NCI-H82 (cell line): Measurements from ENCODE around the gene HAND1.
A peak's percentile ranks its signal among the peaks of the same experiment; 100 is the strongest.

Source experiments
- DNase-seq: peaks from one replicate; lab custom pipeline; 2025; lab: John Stamatoyannopoulos, UW

Gene HAND1

DNA sequence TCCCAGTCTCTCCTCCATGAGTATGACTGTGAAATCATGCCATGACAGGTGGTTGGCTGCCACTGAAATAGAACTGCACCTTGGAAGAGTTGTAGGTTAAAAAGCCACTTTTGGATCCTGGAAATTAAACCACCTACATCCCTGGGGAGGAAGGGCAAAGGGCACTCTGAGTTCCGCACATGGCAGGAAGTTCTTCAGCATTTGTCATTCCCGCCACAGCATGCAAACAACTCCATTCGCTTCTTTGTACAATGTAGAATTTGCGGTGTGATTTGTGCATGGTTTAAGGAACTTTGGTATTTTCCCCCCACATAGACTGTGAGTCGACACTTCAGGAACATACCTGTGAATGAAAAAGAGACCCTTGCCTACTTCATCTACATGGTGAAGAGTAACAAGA, 22.4 kb downstream of the HAND1 start:
- DNase-seq = no peak

GRCh38 chr5:154451957-154452356, 26.1 kb downstream of the HAND1 start:
- DNase-seq = no peak

GRCh38 chr5:154449786-154450185, 28.2 kb downstream of the HAND1 start:
- no peak for DNase-seq

DNA sequence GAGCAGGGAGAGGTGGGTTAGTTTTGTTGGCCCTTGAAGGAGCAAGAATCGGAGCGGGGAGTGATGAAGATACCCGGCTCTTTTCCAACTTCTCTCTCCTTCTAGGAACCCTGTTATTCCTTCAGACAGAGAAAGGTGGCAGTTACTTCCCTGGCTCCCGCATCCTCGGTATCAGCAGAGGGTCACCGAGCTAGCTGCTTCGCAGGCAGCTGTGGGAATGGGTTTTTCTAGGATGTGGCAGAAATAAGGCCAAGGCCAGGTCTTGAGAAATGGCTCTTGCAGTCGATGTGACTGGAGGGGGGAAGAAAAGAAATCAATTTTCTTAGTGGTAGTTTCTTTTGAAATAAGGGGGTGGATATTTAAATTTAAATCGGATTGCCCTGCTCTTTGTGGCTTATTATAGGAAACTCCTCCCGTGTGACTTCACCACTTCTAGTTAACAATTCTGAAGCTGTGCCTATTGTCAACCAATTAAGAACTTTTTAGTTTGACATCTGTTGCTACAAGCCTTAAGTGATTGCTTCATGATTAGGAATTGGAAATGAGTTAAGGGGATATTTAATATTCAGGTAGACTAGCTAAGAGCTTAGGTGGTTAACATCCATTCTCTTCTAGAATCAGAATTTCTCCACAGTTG, 30.8 kb downstream of the HAND1 start:
- DNase-seq = no peak

DNA sequence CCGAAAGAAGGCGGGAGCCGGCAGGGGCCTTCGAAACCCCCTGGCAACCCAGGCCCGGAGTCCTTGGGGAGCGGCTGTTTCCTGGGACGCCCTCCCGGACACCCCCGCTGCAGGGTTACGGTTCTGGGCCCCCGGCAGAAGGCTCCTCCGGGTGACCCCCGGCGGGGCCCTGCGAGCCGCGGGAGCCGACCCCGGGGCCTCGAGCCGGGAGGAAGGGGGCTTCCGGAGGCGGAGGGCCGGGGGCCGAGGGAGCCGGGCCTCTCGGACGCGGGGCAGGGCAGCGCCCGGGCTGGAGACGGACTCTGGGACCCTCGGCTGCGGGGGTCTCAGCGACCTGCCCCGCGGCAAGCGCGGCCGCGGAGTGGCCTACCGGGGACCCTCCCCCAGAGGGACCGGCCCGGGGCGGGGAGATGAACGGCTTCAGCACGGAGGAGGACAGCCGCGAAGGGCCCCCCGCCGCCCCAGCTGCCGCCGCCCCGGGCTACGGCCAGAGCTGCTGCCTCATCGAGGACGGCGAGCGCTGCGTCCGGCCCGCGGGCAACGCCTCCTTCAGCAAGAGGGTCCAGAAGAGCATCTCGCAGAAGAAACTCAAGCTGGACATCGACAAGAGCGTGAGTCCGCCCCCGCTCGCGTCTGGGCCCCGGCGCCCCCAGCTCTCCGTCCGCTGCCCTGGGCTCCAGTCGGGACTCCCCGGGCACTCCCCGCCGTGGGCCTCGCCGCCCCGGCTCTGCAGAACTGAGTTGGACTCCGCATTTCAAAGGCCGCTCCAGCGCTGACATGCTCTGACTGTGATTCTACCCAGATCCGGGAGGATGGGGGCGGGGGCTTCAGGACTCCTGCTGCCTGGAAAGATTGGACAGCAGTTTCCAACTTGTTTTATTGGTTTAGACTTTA, 31.6 kb downstream of the HAND1 start:
- peak; percentile 52 for DNase-seq

DNA sequence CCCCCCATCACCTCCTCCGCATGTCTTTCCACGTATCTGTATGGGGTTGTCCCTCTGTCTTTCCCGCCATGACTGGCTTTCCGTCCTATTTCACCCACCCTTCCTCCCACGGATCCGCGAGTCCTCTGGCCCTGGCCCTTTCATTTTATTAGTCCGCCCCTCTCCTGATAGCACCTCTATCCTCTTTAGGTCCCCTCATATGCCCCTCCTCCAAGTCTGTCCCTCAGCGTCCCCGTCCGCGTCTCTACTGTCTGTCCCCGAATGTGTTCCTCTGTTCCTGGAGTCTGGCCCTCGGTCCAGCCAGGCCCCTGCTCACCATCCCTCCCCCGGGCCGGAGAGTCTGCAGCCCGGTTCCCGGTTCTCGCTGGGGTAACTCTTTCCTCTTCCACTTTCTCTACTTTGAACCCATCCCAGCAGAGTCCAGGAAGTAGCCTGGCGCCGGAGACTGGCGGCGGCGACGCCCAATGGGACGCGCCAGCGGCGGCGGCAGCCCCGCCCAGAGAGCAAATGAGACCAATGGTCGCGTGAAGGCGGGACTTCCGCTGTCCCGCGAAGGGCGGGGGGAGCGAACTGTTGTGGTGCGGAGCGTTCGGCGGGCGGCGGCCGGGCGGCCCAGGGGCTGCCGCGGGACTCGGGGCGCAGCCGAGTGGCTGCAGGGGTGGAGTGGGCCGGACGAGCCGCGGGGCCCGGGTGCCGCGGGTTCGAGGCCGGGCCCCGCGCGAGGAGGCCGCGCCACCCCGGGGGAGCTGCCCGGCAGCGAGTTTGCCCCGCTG, 32.4 kb downstream of the HAND1 start, which contains the start of gene SAP30L:
TSS of gene SAP30L (plus strand) at position 576 of the 773 bp plus-strand sequence. CDS start 608 bp downstream, outside the sequence.
- peak; percentile 91 for DNase-seq

- DNase-seq = peak; percentile 27
Observed at GRCh38 chr5:154444556-154445421, 33.2 kb downstream of the HAND1 start.

- DNase-seq = no peak
Observed at GRCh38 chr5:154442801-154443200, 35.2 kb downstream of the HAND1 start.

GRCh38 chr5:154440540-154440939, 37.5 kb downstream of the HAND1 start:
- DNase-seq = no peak

- no peak for DNase-seq
Observed at GRCh38 chr5:154437281-154437965, 40.6 kb downstream of the HAND1 start.

DNA sequence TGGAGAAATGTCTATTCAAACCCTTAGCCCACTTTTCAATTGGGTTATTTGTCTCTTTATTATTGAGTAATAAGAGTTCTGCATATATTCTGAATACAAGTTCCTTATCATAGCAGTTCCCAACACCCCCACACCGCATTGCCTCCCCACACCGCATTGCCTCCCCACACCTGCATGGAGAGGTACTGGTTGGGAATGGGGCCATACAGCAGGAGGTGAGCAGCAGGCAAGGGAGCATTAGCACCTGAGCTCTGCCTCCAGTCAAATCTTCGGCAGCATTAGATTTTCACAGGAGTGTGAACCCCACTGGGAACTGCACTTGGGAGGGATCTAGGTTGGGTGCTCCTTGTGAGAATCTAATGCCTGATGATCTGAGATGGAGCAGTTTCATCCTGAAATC, 42.8 kb downstream of the HAND1 start:
- no peak for DNase-seq

DNA sequence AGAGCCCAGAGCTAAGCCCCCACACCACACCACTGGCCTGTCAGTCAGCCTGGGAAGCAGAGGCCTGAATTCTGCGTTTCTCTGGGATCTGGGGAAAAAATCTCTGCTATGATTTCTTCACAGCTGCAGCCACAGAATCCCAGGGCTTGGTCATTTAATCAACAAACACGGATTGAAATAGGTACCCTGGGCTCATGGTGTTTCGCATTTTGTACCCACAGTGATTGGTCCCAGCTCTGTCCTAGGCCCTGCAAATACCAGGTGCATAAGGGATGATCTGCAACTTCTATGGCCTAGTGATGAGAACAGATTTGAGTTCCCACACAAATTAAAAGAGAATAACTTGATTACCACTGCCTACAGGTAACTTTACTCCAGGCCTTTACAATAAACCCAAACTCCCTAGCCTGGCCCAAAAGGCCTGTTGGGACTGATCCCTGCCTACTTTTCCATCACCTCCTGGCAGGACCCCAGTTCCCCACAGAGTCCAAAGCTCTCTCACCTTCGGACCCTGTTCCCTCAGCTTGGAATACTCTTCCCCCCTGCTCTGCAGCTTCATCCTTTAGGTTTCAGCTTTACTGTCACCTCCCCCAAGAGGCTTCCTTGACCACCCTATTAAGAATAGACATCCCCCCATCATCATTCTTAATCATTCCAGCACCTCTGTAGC, 46.9 kb downstream of the HAND1 start:
- no peak for DNase-seq

GRCh38 chr5:154430466-154430865, 47.6 kb downstream of the HAND1 start:
- no peak for DNase-seq

DNA sequence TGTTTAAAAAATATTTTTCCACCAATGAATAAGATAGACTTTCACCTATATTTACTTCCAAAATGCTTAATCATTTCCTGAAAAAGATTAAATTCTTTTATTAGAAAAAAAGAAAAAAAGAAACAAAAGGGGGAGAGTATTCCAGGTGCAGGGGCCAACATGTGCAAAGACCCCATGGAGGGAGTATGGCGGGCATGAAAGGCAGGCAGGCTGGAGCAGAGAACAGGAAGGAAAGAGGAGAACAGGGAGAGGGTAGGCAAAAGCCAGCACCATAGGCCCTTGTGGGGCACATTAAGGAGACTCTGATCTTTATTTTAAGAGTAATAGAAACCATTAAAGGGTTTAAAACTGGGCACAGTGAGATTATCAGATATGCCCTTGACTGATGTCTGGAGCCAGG, 48.7 kb downstream of the HAND1 start:
- no peak for DNase-seq

DNA sequence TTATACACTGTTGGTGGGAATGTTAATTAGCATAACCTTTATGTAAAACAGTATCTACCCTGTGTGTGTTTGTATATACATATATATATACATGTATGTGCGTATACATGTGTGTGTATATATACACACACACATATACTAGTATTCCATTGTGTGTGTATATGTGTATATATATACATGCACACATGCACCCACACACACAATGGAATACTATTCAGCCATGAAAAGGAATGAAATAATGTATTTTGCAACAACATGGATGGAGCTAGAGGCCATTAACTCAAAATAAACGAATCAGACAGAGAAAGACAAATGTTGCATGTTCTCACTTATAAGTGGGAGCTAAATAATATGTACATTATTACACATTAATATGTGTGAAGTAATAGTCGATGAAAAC, 49.8 kb downstream of the HAND1 start:
- no peak for DNase-seq
